K562 (cell line): ENCODE data around the gene CTPS1. TPM values are rescaled to one million over a fixed set of nuclear protein-coding genes. Genes with fewer than 3 reads are reported as not detected.

Experiments
- ARID2 ChIP-seq: fragments of 450-650 bp; IDR thresholded peaks from 2 replicates; pipeline ENCODE4 v1.6.1; 2017; ENCODE audit warnings: antibody characterized with exemption, mild to moderate bottlenecking
- BACH1 ChIP-seq: fragments of 200-800 bp; sonication (Bioruptor generic); IDR thresholded peaks from 2 replicates; pipeline ENCODE4 v1.6.1; 2016; ENCODE audit warnings: missing genetic modification characterization, missing compliant biosample characterization
- DACH1 ChIP-seq: fragments of 450-650 bp; IDR thresholded peaks from 2 replicates; pipeline ENCODE4 v1.6.1; 2018; ENCODE audit not compliant: partially characterized antibody
- FOSL1 ChIP-seq: fragments of 200-800 bp; sonication (Bioruptor generic); conservative IDR thresholded peaks from 2 replicates; pipeline ENCODE4 v1.6.1; 2016; ENCODE audit warnings: missing genetic modification characterization, missing compliant biosample characterization
- HDAC1 ChIP-seq, 2 experiments: fragments of 450-650 bp; IDR thresholded peaks; 2 replicates each; pipeline ENCODE4 v1.6.1; 2016 to 2017; ENCODE audit warnings: inconsistent platforms in 1 of 2, mild to moderate bottlenecking in 1 of 2, moderate library complexity in 1 of 2
- POLR3G ChIP-seq: IDR thresholded peaks from 2 replicates; pipeline ENCODE4 v1.6.1; 2011; ENCODE audit not compliant: insufficient read length, insufficient replicate concordance; ENCODE audit errors: extremely low read depth
- RB1 ChIP-seq: fragments of 450-650 bp; IDR thresholded peaks from 2 replicates; pipeline ENCODE4 v1.6.1; 2017; ENCODE audit warnings: low read depth, mild to moderate bottlenecking
- TCF3 ChIP-seq: sonication (generic); formaldehyde crosslinking; IDR thresholded peaks from 2 replicates; pipeline ENCODE4 v1.4.0; 2020; ENCODE audit warnings: mild to moderate bottlenecking, missing genetic modification reagents
- ZNF121 ChIP-seq: sonication (generic); formaldehyde crosslinking; conservative IDR thresholded peaks from 2 replicates; pipeline ENCODE4 v1.8.0; 2022; ENCODE audit warnings: missing genetic modification reagents
- polyA plus RNA-seq, 8 experiments: library from polyadenylated mRNA; depleted of rRNA in 4 of 8; stranded (reverse) in 5 of 8; unstranded in 3 of 8; fragments of >200 nt; fragmentation: Nextera tagmentation in 2 of 8; fragmentation: Illumina TruSeq in 1 of 8; extraction: Ambion mirVana in 2 of 8; extraction: Trizol in 1 of 8; gene quantifications; 2 replicates each; pipeline versions ENCODE4 v1.2.1 to v1.2.3, GENCODE V29; 2011 to 2014; ENCODE audit warnings: inconsistent platforms in 1 of 8, missing spikeins in 1 of 8
- total RNA-seq, 7 experiments: library from RNA; depleted of rRNA in 6 of 7; stranded (reverse); fragments of >200 nt in 6 of 7; fragmentation: Illumina TruSeq in 2 of 7; extraction: Trizol in 2 of 7; gene quantifications; 2 replicates each; pipeline versions ENCODE4 v1.2.1 to v1.2.3, GENCODE V29; 2011 to 2021; ENCODE audit warnings: low replicate concordance in 1 of 7
- TF ChIP-seq, protein P1 (sequence below): sonication (generic); formaldehyde crosslinking; IDR thresholded peaks from 2 replicates; pipeline ENCODE4 v1.8.0; 2022; ENCODE audit warnings: missing genetic modification reagents, mild to moderate bottlenecking, moderate library complexity, borderline replicate concordance
- TF ChIP-seq, protein P2 (sequence below): fragments of 250-450 bp; sonication (Bioruptor Pico); IDR thresholded peaks from 2 replicates; pipeline ENCODE4 v1.5.0; 2021; ENCODE audit warnings: mild to moderate bottlenecking, borderline replicate concordance
- TF ChIP-seq, protein P3 (sequence below): fragments of 450-650 bp; IDR thresholded peaks from 2 replicates; pipeline ENCODE4 v1.6.1; 2016; ENCODE audit warnings: mild to moderate bottlenecking, moderate library complexity

CTPS1 gene
- total and polyA plus RNA-seq, 9 of the 15 experiments (the other 6 are each of a cell fraction or from before 2014, with no cell fraction given), result 44.4 to 164 (median 87.7) TPM

DNA sequence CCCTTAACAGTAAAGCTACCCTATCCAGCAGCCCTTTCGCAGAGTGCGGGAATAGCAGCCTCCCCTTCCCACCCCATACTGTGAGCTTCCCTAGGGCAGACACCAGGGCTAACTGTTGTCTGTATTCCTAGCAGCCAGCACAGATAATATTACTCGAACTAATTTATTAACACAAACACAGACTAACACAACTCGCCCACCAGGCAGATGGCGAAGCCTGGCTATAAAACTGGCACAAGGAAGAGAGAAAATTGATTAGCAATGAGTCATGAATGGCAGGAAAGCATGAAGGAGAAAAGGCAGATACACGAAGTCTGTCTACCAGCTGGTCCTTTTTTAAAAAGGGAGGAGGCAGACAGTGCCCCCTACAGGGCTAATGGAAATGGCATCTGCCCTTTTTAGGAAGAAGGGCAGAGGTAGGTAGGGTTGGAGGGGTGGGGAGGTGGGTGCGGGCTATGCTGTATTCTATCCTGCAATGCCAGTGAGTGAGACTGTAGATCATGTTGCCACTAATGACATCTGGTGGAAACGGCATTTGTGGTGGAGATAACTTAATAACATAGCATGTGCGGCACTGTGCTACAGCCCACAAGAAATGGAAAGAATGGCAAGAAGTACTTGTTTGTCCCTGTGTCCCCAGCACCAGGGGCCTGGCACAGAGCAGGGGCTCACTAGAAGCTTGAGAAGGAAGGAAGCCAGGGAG lies 30.6 kb upstream of the CTPS1 start (continued):
- TF ChIP-seq TCF3 (CRISPR knock-in tag) (peak; percentile 28; the same call in 1 of the 2 replicates), ARID2 (peak; percentile 91), ZNF121 (CRISPR knock-in tag) (no peak), HDAC1 (IDR thresholded peaks at IDR 0.05) (peak in 1 of 2 experiments; percentile 19; a peak in 1 of 4 replicates), BACH1 (0 out of 2 replicates have a peak, but pooled peaks have one; percentile 20), FOSL1 (tag) (peak; percentile 61), DACH1 (peak; percentile 95), POLR3G (no peak), RB1 (peak; percentile 13; the same call in 1 of the 2 replicates)
- TF ChIP-seq, protein P1, sequence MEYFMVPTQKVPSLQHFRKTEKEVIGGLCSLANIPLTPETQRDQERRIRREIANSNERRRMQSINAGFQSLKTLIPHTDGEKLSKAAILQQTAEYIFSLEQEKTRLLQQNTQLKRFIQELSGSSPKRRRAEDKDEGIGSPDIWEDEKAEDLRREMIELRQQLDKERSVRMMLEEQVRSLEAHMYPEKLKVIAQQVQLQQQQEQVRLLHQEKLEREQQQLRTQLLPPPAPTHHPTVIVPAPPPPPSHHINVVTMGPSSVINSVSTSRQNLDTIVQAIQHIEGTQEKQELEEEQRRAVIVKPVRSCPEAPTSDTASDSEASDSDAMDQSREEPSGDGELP (CRISPR knock-in tag), result peak; percentile 72; the same call in 1 of the 2 replicates
- TF ChIP-seq, protein P2, sequence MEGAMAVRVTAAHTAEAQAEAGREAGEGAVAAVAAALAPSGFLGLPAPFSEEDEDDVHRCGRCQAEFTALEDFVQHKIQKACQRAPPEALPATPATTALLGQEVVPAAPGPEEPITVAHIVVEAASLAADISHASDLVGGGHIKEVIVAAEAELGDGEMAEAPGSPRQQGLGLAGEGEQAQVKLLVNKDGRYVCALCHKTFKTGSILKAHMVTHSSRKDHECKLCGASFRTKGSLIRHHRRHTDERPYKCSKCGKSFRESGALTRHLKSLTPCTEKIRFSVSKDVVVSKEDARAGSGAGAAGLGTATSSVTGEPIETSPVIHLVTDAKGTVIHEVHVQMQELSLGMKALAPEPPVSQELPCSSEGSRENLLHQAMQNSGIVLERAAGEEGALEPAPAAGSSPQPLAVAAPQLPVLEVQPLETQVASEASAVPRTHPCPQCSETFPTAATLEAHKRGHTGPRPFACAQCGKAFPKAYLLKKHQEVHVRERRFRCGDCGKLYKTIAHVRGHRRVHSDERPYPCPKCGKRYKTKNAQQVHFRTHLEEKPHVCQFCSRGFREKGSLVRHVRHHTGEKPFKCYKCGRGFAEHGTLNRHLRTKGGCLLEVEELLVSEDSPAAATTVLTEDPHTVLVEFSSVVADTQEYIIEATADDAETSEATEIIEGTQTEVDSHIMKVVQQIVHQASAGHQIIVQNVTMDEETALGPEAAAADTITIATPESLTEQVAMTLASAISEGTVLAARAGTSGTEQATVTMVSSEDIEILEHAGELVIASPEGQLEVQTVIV (CRISPR knock-in tag), result no peak
- TF ChIP-seq, protein P3, sequence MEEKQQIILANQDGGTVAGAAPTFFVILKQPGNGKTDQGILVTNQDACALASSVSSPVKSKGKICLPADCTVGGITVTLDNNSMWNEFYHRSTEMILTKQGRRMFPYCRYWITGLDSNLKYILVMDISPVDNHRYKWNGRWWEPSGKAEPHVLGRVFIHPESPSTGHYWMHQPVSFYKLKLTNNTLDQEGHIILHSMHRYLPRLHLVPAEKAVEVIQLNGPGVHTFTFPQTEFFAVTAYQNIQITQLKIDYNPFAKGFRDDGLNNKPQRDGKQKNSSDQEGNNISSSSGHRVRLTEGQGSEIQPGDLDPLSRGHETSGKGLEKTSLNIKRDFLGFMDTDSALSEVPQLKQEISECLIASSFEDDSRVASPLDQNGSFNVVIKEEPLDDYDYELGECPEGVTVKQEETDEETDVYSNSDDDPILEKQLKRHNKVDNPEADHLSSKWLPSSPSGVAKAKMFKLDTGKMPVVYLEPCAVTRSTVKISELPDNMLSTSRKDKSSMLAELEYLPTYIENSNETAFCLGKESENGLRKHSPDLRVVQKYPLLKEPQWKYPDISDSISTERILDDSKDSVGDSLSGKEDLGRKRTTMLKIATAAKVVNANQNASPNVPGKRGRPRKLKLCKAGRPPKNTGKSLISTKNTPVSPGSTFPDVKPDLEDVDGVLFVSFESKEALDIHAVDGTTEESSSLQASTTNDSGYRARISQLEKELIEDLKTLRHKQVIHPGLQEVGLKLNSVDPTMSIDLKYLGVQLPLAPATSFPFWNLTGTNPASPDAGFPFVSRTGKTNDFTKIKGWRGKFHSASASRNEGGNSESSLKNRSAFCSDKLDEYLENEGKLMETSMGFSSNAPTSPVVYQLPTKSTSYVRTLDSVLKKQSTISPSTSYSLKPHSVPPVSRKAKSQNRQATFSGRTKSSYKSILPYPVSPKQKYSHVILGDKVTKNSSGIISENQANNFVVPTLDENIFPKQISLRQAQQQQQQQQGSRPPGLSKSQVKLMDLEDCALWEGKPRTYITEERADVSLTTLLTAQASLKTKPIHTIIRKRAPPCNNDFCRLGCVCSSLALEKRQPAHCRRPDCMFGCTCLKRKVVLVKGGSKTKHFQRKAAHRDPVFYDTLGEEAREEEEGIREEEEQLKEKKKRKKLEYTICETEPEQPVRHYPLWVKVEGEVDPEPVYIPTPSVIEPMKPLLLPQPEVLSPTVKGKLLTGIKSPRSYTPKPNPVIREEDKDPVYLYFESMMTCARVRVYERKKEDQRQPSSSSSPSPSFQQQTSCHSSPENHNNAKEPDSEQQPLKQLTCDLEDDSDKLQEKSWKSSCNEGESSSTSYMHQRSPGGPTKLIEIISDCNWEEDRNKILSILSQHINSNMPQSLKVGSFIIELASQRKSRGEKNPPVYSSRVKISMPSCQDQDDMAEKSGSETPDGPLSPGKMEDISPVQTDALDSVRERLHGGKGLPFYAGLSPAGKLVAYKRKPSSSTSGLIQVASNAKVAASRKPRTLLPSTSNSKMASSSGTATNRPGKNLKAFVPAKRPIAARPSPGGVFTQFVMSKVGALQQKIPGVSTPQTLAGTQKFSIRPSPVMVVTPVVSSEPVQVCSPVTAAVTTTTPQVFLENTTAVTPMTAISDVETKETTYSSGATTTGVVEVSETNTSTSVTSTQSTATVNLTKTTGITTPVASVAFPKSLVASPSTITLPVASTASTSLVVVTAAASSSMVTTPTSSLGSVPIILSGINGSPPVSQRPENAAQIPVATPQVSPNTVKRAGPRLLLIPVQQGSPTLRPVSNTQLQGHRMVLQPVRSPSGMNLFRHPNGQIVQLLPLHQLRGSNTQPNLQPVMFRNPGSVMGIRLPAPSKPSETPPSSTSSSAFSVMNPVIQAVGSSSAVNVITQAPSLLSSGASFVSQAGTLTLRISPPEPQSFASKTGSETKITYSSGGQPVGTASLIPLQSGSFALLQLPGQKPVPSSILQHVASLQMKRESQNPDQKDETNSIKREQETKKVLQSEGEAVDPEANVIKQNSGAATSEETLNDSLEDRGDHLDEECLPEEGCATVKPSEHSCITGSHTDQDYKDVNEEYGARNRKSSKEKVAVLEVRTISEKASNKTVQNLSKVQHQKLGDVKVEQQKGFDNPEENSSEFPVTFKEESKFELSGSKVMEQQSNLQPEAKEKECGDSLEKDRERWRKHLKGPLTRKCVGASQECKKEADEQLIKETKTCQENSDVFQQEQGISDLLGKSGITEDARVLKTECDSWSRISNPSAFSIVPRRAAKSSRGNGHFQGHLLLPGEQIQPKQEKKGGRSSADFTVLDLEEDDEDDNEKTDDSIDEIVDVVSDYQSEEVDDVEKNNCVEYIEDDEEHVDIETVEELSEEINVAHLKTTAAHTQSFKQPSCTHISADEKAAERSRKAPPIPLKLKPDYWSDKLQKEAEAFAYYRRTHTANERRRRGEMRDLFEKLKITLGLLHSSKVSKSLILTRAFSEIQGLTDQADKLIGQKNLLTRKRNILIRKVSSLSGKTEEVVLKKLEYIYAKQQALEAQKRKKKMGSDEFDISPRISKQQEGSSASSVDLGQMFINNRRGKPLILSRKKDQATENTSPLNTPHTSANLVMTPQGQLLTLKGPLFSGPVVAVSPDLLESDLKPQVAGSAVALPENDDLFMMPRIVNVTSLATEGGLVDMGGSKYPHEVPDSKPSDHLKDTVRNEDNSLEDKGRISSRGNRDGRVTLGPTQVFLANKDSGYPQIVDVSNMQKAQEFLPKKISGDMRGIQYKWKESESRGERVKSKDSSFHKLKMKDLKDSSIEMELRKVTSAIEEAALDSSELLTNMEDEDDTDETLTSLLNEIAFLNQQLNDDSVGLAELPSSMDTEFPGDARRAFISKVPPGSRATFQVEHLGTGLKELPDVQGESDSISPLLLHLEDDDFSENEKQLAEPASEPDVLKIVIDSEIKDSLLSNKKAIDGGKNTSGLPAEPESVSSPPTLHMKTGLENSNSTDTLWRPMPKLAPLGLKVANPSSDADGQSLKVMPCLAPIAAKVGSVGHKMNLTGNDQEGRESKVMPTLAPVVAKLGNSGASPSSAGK, result peak; percentile 75
